GM10266 (cell line): Measurements from ENCODE around the gene USP1.

ENCODE experiments used
- DNase-seq: peaks from one replicate; pipeline ENCODE4 v3.0.0; 2012; ENCODE audit errors: extremely low spot score
- CTCF ChIP-seq: IDR thresholded peaks from 2 replicates; pipeline ENCODE4 v1.5.1; 2012; ENCODE audit warnings: mild to moderate bottlenecking, low read depth; ENCODE audit not compliant: control insufficient read depth, insufficient read depth; ENCODE audit errors: missing control alignments

USP1 gene

GRCh38 chr1:62437273-62437940, 558 bp downstream of the USP1 start:
- TF ChIP-seq CTCF: no peak
- peak; percentile 19 for DNase-seq

GRCh38 chr1:62438163-62438562, 1.3 kb downstream of the USP1 start:
- no peak for TF ChIP-seq CTCF

GRCh38 chr1:62439652-62440371, 3.0 kb downstream of the USP1 start:
- TF ChIP-seq CTCF: no peak
- peak; percentile 45 for DNase-seq

More at GRCh38 chr1:62438163-62438562, 1.3 kb downstream of the USP1 start:
- peak; percentile 21 for DNase-seq

GRCh38 chr1:62444701-62445100, 7.9 kb downstream of the USP1 start:
- no peak for DNase-seq
- no peak for TF ChIP-seq CTCF

- DNase-seq: no peak
- no peak for TF ChIP-seq CTCF
Observed at GRCh38 chr1:62448221-62448933, 11.5 kb downstream of the USP1 start.

- no peak for TF ChIP-seq CTCF
- no peak for DNase-seq
Observed at GRCh38 chr1:62450301-62450700, 13.5 kb downstream of the USP1 start.
